Stomach smooth muscle (tissue), 2 donors: ENCODE results near the gene NOA1.

Source experiments
- H3K27ac ChIP-seq: one replicate; pipeline ENCODE4 v1.7.0; 2013; ENCODE audit warnings: mild to moderate bottlenecking, low read length, inconsistent platforms
- H3K27me3 ChIP-seq, 2 donors: one replicate each; pipeline ENCODE4 v1.7.0; 2013; ENCODE audit warnings: low read length in 2 of 2; ENCODE audit not compliant: insufficient read depth in 2 of 2, control insufficient read depth in 1 of 2
- H3K36me3 ChIP-seq, 2 donors: one replicate each; pipeline ENCODE4 v1.7.0; 2013; ENCODE audit warnings: low read length in 2 of 2; ENCODE audit not compliant: control insufficient read depth in 2 of 2, insufficient read depth in 2 of 2
- H3K4me1 ChIP-seq: one replicate; pipeline ENCODE4 v1.7.0; 2013; ENCODE audit warnings: low read length; ENCODE audit not compliant: control insufficient read depth, insufficient read depth
- H3K4me3 ChIP-seq, 2 donors: one replicate each; pipeline ENCODE4 v1.7.0; 2013; ENCODE audit warnings: low read length in 2 of 2
- H3K9ac ChIP-seq, 2 donors: one replicate each; pipeline ENCODE4 v1.7.0; 2013; ENCODE audit warnings: low read length in 2 of 2, mild to moderate bottlenecking in 1 of 2
- H3K9me3 ChIP-seq, 2 donors: one replicate each; pipeline ENCODE4 v1.7.0; 2013; ENCODE audit warnings: low read length in 2 of 2; ENCODE audit not compliant: control insufficient read depth in 2 of 2
- donor health status: healthy.
- donor health status: Pancreatic carcinoma.

Gene NOA1

DNA sequence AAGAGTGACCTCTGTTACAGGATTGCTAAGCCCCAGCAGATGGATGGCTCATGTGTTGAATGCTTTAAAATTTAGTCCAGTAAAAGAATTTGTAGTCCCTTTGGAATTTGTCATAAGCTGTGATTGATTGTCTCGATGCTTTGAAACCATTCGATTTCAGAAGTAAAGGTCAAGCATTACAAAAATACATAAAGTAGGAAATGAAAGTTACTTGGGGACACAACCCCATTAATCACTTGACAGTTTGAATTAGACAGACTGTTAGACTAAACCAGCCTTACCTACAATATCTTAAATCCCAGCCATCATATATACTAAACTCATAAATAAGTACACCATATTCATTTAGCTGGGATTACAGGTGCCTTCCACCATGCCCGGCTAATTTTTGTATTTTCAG lies 63.1 kb downstream of the NOA1 start:
- Histone ChIP-seq H3K4me3 (no peak overlapping the region), H3K27me3 (no peaks in the 10 kb centered on the region), H3K4me1 (peaks cover 12% of the 10 kb centered on the region)

More for the DNA sequence above, 63.1 kb downstream of the NOA1 start:
- Histone ChIP-seq H3K9me3 (no peaks in the 10 kb centered on the region), H3K9ac (no peak overlapping the region), H3K27ac (no peak overlapping the region), H3K36me3 (peaks cover 0 to 4% of the 10 kb centered on the region in 2 donors)
